Keratinocyte (primary cell): ENCODE results near the gene BAIAP2L2. TPM values are rescaled to one million over a fixed set of nuclear protein-coding genes. Genes with fewer than 3 reads are reported as not detected.

ENCODE experiments used
- DNase-seq: peaks from one replicate; pipeline ENCODE4 v3.0.0-alpha.2; 2011; ENCODE audit warnings: low read depth, missing footprints, low spot score
- FAIRE-seq: peaks from 2 replicates; lab custom pipeline; 2011; peaks lifted over from hg19 to GRCh38; lab: Jason Lieb, UNC
- H2AFZ ChIP-seq: 2 replicates; pipeline ENCODE4 v1.6.0; 2012; ENCODE audit warnings: low read length, control low read depth, inconsistent platforms; ENCODE audit not compliant: control insufficient read depth
- H3K27ac ChIP-seq: 2 replicates; pipeline ENCODE4 v1.5.1; 2011; ENCODE audit warnings: low read length; ENCODE audit not compliant: control insufficient read depth, insufficient read depth
- H3K27me3 ChIP-seq: 3 replicates; pipeline ENCODE4 v1.6.0; 2011; ENCODE audit warnings: low read length; ENCODE audit not compliant: control insufficient read depth, insufficient read depth; ENCODE audit errors: extremely low read depth
- H3K36me3 ChIP-seq, 2 experiments: 2 replicates in 1 of 2; 3 replicates in 1 of 2; pipeline ENCODE4 v1.5.1; 2011; ENCODE audit warnings: low read length in 2 of 2, mild to moderate bottlenecking in 1 of 2; ENCODE audit not compliant: control insufficient read depth in 2 of 2, insufficient read depth in 2 of 2; ENCODE audit errors: extremely low read depth in 1 of 2
- H3K4me1 ChIP-seq: 3 replicates; pipeline ENCODE4 v1.5.1; 2011; ENCODE audit warnings: low read length; ENCODE audit not compliant: control insufficient read depth, insufficient read depth; ENCODE audit errors: extremely low read depth
- H3K4me2 ChIP-seq: 3 replicates; pipeline ENCODE4 v1.6.0; 2011; ENCODE audit warnings: low read depth, low read length; ENCODE audit not compliant: control insufficient read depth, insufficient read depth; ENCODE audit errors: extremely low read depth
- H3K4me3 ChIP-seq, 3 experiments: fragments of 200-600 bp in 1 of 3; sonication (generic) in 1 of 3; 2 replicates in 2 of 3; 3 replicates in 1 of 3; pipeline ENCODE4 v1.5.1; 2011 to 2016; ENCODE audit warnings: low read length in 3 of 3, mild to moderate bottlenecking in 3 of 3, control low read depth in 2 of 3, inconsistent platforms in 1 of 3, low read depth in 1 of 3, mixed read lengths in 1 of 3, mixed run types in 1 of 3, moderate library complexity in 1 of 3; ENCODE audit not compliant: control insufficient read depth in 2 of 3, insufficient read depth in 2 of 3; ENCODE audit errors: extremely low read depth in 1 of 3
- H3K79me2 ChIP-seq: 2 replicates; pipeline ENCODE4 v1.6.0; 2012; ENCODE audit warnings: low read length; ENCODE audit not compliant: control insufficient read depth, insufficient read depth
- H3K9ac ChIP-seq: 3 replicates; pipeline ENCODE4 v1.6.0; 2011; ENCODE audit warnings: low read length; ENCODE audit not compliant: control insufficient read depth, insufficient read depth; ENCODE audit errors: extremely low read depth
- H3K9me1 ChIP-seq: 3 replicates; pipeline ENCODE4 v1.6.0; 2011; ENCODE audit warnings: low read length; ENCODE audit not compliant: control insufficient read depth, insufficient read depth; ENCODE audit errors: extremely low read depth
- H3K9me3 ChIP-seq: 2 replicates; pipeline ENCODE4 v1.5.1; 2012; ENCODE audit warnings: low read depth, low read length; ENCODE audit not compliant: control insufficient read depth
- H4K20me1 ChIP-seq: 3 replicates; pipeline ENCODE4 v1.6.0; 2011; ENCODE audit warnings: low read length; ENCODE audit not compliant: control insufficient read depth, insufficient read depth; ENCODE audit errors: extremely low read depth
- CTCF ChIP-seq, 3 experiments: IDR thresholded peaks in 1 of 3; conservative IDR thresholded peaks in 1 of 3; optimal IDR thresholded peaks in 1 of 3; 2 replicates in 2 of 3; 3 replicates in 1 of 3; pipeline versions ENCODE3 to v1.5.1; 2011; ENCODE audit warnings: low read length in 3 of 3, mild to moderate bottlenecking in 3 of 3, moderate library complexity in 2 of 3, control low read depth in 1 of 3, inconsistent platforms in 1 of 3; ENCODE audit not compliant: insufficient read depth in 2 of 3; ENCODE audit errors: extremely low read depth in 1 of 3
- EZH2 ChIP-seq: IDR thresholded peaks from one replicate; pipeline ENCODE4 v1.6.1; 2012; ENCODE audit warnings: inconsistent platforms, mild to moderate bottlenecking, low read length, moderate library complexity
- dilution Hi-C: fragments of 300-500 bp; cut with MboI; formaldehyde crosslinking; loops from one replicate; pipeline ENCODE4 v1.7.0; 2020; ENCODE audit warnings: low sequenced_read_pairs; ENCODE audit not compliant: extremely low pct_ligation_motif_present
- polyA plus RNA-seq, 5 experiments: library from polyadenylated mRNA; depleted of rRNA in 3 of 5; stranded (reverse) in 3 of 5; stranded (forward) in 1 of 5; unstranded in 1 of 5; fragments of >200 nt; gene quantifications; 1 replicate in 1 of 5; 2 replicates in 3 of 5; 3 replicates in 1 of 5; pipeline versions ENCODE4 v1.2.1 to v1.2.3, GENCODE V29; 2011 to 2012; ENCODE audit warnings: missing spikeins in 2 of 5, low read depth in 1 of 5, low replicate concordance in 1 of 5

The BAIAP2L2 gene
- polyA plus RNA-seq, 1 donor (not counting 4 experiments of a cell fraction or from before 2014, with no cell fraction given): 2.3 TPM

- TF ChIP-seq CTCF (optimal IDR thresholded peaks at IDR 0.05 in 1 of 3, IDR thresholded peaks at IDR 0.05 in 1 of 3, conservative IDR thresholded peaks at IDR 0.05 in 1 of 3; ENCODE audit: extremely low read depth in 1 of 3, insufficient read depth in 2 of 3, low read length in 3 of 3) (no peak), EZH2 (no peak)
- H3K4me1 ChIP-seq: peaks cover 19% of the 10 kb centered on the region
- FAIRE-seq (no peak), DNase-seq (no peak)
- no peak overlapping the region for H2AFZ ChIP-seq
- no peaks in the 10 kb centered on the region for H4K20me1 ChIP-seq
- dilution Hi-C loops: no loop called here
- no peaks in the 10 kb centered on the region for H3K79me2 ChIP-seq
- no peak overlapping the region for H3K4me2 ChIP-seq
- no peaks in the 10 kb centered on the region for H3K27me3 ChIP-seq
- no peak overlapping the region for H3K4me3 ChIP-seq
- no peaks in the 10 kb centered on the region for H3K9me3 ChIP-seq
- no peaks in the 10 kb centered on the region for H3K9me1 ChIP-seq
- no peak overlapping the region for H3K9ac ChIP-seq
- H3K36me3 ChIP-seq: no peaks in the 10 kb centered on the region
- H3K27ac ChIP-seq: no peak overlapping the region
These were observed 16.6 kb upstream of the BAIAP2L2 start for GRCh38 chr22:38126928-38127668.

GRCh38 chr22:38125751-38126201 lies 15.3 kb upstream of the BAIAP2L2 start:
- Histone ChIP-seq H3K9ac (no peak overlapping the region), H3K27ac (no peak overlapping the region), H2AFZ (no peak overlapping the region), H3K27me3 (no peaks in the 10 kb centered on the region), H3K36me3 (no peaks in the 10 kb centered on the region), H3K9me3 (no peaks in the 10 kb centered on the region), H3K79me2 (no peaks in the 10 kb centered on the region), H3K4me1 (peaks cover 20% of the 10 kb centered on the region), H3K9me1 (no peaks in the 10 kb centered on the region), H3K4me2 (no peak overlapping the region), H3K4me3 (no peak overlapping the region), H4K20me1 (no peaks in the 10 kb centered on the region)
- no peak for TF ChIP-seq EZH2
- TF ChIP-seq CTCF (optimal IDR thresholded peaks at IDR 0.05 in 1 of 3, IDR thresholded peaks at IDR 0.05 in 1 of 3, conservative IDR thresholded peaks at IDR 0.05 in 1 of 3; ENCODE audit: extremely low read depth in 1 of 3, insufficient read depth in 2 of 3, low read length in 3 of 3): no peak
- dilution Hi-C loops: no loop called here
- no peak for FAIRE-seq
- no peak for DNase-seq
